ENCODE measurements around the gene PCNA.

DNA sequence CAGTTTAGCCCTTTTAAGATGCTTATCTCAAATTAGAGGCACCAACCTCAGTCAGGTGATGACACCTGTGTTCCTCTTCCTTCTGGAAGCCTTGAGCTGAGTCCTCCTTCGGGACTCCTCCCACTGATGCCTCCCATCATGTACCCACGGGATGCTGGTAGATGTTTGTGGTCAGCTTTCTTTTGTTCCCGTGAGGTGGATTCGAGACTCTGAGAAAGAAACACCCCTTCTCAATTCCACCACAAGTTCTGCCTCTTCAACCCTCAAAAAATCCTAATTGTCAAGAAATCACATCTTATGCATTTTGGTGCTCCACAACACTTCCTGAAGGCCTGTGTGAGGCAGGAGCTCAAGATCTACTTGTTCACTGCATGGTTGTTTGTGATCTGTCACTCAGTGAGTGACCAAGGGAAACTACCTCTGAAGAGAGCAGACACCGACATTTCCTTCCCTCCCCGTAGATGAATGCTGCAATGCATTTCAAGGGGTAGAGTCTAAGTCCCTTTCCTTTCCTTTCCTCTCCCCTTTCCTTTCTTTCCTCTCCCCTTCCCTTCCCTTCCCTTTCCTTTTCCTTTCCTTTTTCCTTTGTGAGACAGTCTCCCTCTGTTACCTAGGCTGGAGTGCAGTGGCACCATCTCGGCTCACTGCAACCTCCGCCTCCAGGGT is 50.5 kb downstream of the PCNA start:
- TF ChIP-seq, protein P1, sequence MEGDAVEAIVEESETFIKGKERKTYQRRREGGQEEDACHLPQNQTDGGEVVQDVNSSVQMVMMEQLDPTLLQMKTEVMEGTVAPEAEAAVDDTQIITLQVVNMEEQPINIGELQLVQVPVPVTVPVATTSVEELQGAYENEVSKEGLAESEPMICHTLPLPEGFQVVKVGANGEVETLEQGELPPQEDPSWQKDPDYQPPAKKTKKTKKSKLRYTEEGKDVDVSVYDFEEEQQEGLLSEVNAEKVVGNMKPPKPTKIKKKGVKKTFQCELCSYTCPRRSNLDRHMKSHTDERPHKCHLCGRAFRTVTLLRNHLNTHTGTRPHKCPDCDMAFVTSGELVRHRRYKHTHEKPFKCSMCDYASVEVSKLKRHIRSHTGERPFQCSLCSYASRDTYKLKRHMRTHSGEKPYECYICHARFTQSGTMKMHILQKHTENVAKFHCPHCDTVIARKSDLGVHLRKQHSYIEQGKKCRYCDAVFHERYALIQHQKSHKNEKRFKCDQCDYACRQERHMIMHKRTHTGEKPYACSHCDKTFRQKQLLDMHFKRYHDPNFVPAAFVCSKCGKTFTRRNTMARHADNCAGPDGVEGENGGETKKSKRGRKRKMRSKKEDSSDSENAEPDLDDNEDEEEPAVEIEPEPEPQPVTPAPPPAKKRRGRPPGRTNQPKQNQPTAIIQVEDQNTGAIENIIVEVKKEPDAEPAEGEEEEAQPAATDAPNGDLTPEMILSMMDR (conservative IDR thresholded peaks at IDR 0.05; ENCODE audit: low read length), result no peak
- no peak for TF ChIP-seq EZH2phosphoT487 (IDR thresholded peaks at IDR 0.05; ENCODE audit: borderline replicate concordance)

All from Loucy (cell line).